ENCODE data around the gene BRD2. TPM values are rescaled to one million over a fixed set of nuclear protein-coding genes. Genes with fewer than 3 reads are reported as not detected.

The BRD2 gene
- total RNA-seq, 1 donor from 2014 or later = 84.5 TPM

GRCh38 chr6:32949113-32949512 is 19.3 kb upstream of the BRD2 start:
- DNase-seq = no peak

- DNase-seq = no peak
Observed at GRCh38 chr6:32950010-32950409, 18.4 kb upstream of the BRD2 start.

DNA sequence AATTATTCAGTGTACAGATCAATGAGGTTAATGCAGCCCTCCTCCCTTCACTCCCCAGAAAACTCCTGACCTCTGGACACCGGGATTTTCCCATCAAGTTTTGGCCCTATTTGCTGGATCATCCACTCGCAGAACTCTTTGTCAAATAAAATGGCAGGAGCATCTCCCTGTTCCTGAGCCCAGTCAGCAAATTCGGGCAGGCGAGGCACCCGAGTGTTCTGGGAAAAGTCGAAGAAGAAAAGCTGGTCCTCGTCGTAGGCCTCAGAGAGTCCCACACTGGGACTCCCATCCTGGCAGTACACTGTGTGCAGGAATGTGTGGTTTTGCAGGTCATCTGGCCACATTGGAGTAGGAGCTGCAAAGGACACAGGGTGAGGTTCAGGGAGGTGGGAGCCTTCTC is 17.9 kb upstream of the BRD2 start:
- no peak for DNase-seq

- peak; percentile 84 for DNase-seq
Observed at GRCh38 chr6:32952817-32953739, 15.3 kb upstream of the BRD2 start, which contains the start of gene HLA-DMA. HLA-DMA (minus strand) TSS chr6:32953097; CDS start chr6:32953036, 61 bp downstream.

DNA sequence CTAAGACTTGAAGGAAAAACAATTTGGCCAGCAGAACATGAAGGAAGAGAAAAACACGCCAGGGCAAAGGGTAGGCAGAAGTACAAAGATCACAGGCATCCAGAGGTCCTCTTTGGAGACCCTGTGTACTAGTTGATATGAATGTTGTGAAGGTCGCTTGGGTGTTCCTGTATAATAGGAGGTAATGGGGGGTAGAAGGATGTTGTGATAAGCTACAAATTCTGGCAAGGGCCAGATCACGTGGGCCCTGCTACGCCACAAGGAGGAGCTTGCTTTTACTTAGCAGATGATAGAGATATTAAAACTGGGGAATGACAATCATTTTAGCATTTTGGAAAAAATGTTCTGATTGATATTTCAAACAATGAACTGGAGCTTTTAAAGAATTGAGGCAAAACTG is 14.6 kb upstream of the BRD2 start:
- no peak for DNase-seq

GRCh38 chr6:32954267-32954666 is 14.1 kb upstream of the BRD2 start:
- no peak for DNase-seq

DNA sequence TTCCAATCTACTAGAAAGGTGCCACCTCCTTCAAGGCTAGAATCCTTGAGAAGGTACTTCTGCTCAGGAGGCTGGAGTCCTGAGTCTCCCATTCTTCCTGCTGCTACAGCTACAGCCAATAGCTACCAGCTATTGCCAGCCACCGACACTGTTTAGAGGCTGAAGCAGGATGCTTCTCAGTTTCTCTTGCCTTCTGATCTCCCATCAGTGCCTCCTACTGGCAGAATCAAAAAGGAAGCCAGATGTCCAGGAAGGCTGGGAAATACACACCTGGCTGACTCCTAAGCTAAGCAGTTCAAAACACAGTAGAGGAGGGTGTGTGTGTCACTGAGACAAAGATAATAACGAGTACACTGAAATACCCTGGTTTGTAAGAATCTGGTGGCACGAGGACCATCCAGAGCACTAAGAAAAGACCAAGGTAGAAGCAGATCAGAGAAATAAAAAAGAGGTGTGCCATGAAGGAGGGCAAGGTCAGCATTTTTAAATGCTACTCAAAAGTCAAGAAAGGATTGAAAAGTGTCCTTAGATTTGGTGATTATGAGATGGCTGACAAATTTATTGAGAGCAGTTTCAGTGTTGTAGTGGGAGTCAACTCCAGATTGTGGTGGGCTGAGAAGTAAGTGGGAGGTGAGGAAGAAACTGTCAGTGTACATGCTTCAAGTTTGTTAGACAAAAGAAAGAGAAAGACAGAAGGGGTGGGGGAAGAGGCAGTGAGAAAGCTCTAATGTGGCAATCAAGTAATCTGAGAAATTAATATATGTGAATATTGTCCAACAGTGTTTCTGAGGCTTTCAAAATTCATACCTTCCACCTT is 13.2 kb upstream of the BRD2 start:
- no peak for DNase-seq

GRCh38 chr6:32956176-32956575 is 12.2 kb upstream of the BRD2 start:
- no peak for DNase-seq

GRCh38 chr6:32960563-32960962 is 7.8 kb upstream of the BRD2 start:
- no peak for DNase-seq

- no peak for DNase-seq
Observed at GRCh38 chr6:32962213-32962826, 6.1 kb upstream of the BRD2 start.

GRCh38 chr6:32963866-32964265 is 4.5 kb upstream of the BRD2 start:
- no peak for DNase-seq

DNA sequence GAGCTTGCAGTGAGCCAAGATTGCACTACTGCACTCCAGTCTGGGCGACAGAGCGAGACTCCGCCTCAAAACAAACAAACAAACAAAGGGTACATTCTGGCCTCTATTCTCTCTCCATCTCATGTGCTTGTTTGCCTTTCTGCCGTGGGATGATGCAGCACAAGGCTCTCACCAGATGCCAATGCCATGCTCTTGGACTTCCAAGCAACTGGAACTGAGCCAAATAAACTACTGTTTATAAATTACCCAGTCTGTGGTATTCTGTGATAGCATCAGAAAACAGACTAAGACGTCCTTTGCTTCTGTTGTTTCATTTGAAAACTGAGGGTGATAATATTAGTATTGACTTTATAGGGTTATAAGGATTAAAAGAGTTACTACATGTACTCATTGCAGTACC is 3.6 kb upstream of the BRD2 start:
- no peak for DNase-seq

DNA sequence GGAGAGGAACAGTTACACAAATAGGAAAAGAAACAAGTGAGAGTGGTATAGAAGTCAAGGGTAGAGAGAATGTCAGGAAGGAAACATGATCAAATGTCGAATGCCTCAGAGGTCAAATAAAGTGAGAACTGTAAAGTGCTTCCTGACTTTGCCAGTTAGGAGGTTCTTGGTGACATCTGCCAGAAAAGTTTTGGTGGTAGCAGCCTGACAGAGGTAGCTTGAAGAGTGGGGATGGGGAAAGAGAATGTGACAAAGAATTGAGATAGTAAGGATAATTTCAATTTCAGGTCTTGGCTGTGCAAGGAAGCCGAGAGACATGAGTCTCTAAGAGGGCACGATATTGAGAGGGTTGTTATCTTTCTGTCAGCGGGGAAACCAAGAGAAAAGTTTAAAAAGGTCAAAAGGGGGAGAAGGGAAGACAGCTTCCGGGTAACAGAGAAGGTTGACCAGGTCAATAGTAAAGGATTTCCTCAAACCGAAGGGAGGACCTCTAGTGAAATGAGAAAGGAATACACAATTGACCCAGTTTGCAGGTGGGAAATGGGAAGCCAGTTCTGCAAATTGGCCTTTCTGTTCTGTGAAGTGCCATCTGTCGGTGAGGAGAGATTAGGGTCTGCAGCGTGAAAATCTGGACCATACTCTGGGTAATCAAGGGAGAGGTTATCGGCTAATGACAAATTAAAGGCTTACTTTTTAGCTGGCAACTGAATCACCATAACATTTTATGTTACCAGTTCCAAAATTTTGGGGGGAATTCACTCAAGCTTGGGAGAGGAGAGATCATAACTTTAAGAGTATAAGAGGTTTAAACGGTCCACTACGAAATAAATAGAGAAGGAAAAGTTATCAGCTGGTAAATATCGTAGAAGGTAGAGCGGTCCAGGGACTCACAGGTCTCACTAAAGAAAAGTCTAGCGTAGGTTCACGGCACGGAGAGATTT is 973 bp upstream of the BRD2 start:
- DNase-seq = peak; percentile 63

DNA sequence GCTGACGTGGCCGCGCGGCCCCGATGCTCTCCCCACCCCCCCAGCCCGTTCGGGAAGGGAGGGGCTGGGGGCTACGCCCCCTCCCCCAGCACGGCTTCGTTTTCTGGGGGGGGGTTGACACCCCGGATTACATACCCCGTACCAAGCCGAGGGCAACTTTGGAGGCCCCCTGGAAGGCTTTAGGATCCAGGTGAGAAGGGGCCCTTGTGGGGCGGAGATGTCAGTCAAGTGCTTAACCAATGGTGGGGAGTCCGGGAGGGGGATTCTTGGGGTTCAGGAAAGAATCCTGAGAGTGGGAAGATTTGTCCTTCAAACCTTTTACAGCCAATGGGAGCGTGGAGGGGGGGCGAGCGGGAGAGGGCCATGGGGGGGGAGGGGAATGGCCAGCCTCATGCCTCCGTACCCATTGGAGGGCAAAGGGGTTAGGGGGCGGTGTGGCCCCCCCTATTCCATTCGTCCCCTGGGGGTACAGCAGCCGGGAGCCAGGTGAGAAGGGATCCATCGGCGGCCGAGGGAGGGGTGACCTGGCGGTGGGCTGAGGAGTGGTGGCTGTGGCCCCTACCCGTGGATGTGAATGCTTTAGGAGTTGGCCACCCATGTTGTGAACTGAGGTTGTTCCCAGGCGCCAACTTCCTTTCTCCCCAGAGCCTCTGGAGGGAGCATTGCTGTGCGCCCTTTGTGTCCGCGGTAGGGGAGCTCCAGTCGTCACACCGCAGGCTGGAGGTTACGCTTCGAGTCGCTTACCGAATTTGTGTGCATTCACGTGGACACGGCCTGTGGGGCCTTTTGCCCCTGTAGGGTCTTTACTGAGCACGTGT is 682 bp downstream of the BRD2 start:
- DNase-seq = peak; percentile 92

- DNase-seq = peak; percentile 91
Observed at GRCh38 chr6:32969685-32970412, 1.5 kb downstream of the BRD2 start.

DNA sequence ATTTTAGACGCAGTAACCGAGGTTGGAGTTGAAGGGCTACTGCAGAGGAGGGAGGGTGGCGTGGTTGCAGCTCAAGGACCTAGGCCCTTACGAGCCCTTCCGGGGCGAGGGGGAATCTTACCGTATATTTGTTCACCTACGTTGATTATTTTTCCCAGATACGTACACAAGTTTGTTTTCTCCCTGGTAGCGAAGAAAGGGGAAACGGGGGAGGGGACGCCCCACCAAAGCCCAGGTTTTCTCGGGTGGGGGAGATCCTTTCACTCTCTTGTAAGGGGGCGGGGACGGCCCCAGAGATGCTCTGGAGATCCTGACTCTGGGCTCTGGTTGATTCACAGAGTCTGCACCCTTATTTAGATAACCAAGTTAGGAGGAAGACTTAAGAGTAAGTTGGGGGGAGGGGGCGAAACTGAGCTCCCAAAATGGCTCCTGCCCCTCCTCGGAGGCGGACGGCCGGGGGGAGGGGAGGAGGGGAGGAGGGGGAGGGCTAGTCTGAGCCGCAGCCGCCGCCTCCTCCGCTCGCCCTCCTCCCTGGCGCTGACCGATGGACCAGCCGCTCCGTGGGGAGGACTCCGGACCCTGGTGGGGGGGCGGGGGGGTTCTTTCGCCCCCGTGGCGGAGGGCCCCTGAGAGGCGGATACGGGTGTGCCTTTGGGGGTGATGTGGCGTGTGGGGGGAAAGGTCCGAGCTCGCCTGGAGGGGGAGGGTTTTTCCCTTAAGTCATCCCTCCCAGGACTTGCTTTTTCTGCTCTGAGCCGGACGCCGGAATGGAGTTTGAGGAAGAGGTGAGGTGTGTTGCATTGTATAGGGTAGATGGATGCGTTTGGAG is 2.2 kb downstream of the BRD2 start:
- peak; percentile 96 for DNase-seq

GRCh38 chr6:32971242-32971580 is 2.8 kb downstream of the BRD2 start:
- DNase-seq = no peak

- peak; percentile 100 for DNase-seq
Observed at GRCh38 chr6:32971581-32972352, 3.4 kb downstream of the BRD2 start.
